HL-60 (cell line): ENCODE measurements around the gene FLRT2.

Source experiments
- DNase-seq, 2 experiments: peaks; one replicate each; pipeline ENCODE4 v3.0.0-alpha.2; 2010 to 2020; ENCODE audit warnings: low read depth in 1 of 2, low spot score in 1 of 2
- H3K27ac ChIP-seq: fragments of 250-450 bp; sonication (Bioruptor Pico); replicated peaks from 2 replicates; pipeline ENCODE4 v1.5.1; 2020; ENCODE audit warnings: mild to moderate bottlenecking, moderate library complexity
- H3K27me3 ChIP-seq: fragments of 250-450 bp; sonication (Bioruptor Pico); 2 replicates; pipeline ENCODE4 v1.5.1; 2021; ENCODE audit warnings: mild to moderate bottlenecking, moderate library complexity; ENCODE audit not compliant: insufficient read depth, poor library complexity, severe bottlenecking
- H3K4me3 ChIP-seq: replicated peaks from 2 replicates; pipeline ENCODE4 v1.5.1; 2011; ENCODE audit warnings: mild to moderate bottlenecking, control low read depth, low read length; ENCODE audit not compliant: insufficient read depth
- CTCF ChIP-seq: IDR thresholded peaks from one replicate; pipeline ENCODE4 v1.5.1; 2011; ENCODE audit warnings: low read length, control low read depth, inconsistent platforms; ENCODE audit not compliant: insufficient read depth
- GABPA ChIP-seq: IDR thresholded peaks from 2 replicates; pipeline ENCODE4 v1.6.1; 2012; ENCODE audit warnings: low read depth
- POLR2AphosphoS5 ChIP-seq: IDR thresholded peaks from 2 replicates; pipeline ENCODE4 v1.6.1; 2012; ENCODE audit warnings: low read depth
- SPI1 ChIP-seq: IDR thresholded peaks from 2 replicates; pipeline ENCODE4 v1.6.1; 2012; ENCODE audit warnings: low read depth, mild to moderate bottlenecking, borderline replicate concordance
- TF ChIP-seq, protein P1 (sequence below): IDR thresholded peaks from 2 replicates; pipeline ENCODE4 v1.6.1; 2012; ENCODE audit warnings: low read depth; ENCODE audit not compliant: insufficient replicate concordance

Gene FLRT2

GRCh38 chr14:85675957-85676356 lies 146.0 kb downstream of the FLRT2 start:
- Histone ChIP-seq H3K4me3 (no peak overlapping the region), H3K27ac (no peak overlapping the region), H3K27me3 (no peaks in the 10 kb centered on the region)
- DNase-seq: no peak
- TF ChIP-seq POLR2AphosphoS5 (no peak), CTCF (no peak), SPI1 (no peak), GABPA (no peak)
- TF ChIP-seq, protein P1, sequence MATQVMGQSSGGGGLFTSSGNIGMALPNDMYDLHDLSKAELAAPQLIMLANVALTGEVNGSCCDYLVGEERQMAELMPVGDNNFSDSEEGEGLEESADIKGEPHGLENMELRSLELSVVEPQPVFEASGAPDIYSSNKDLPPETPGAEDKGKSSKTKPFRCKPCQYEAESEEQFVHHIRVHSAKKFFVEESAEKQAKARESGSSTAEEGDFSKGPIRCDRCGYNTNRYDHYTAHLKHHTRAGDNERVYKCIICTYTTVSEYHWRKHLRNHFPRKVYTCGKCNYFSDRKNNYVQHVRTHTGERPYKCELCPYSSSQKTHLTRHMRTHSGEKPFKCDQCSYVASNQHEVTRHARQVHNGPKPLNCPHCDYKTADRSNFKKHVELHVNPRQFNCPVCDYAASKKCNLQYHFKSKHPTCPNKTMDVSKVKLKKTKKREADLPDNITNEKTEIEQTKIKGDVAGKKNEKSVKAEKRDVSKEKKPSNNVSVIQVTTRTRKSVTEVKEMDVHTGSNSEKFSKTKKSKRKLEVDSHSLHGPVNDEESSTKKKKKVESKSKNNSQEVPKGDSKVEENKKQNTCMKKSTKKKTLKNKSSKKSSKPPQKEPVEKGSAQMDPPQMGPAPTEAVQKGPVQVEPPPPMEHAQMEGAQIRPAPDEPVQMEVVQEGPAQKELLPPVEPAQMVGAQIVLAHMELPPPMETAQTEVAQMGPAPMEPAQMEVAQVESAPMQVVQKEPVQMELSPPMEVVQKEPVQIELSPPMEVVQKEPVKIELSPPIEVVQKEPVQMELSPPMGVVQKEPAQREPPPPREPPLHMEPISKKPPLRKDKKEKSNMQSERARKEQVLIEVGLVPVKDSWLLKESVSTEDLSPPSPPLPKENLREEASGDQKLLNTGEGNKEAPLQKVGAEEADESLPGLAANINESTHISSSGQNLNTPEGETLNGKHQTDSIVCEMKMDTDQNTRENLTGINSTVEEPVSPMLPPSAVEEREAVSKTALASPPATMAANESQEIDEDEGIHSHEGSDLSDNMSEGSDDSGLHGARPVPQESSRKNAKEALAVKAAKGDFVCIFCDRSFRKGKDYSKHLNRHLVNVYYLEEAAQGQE: no peak

DNA sequence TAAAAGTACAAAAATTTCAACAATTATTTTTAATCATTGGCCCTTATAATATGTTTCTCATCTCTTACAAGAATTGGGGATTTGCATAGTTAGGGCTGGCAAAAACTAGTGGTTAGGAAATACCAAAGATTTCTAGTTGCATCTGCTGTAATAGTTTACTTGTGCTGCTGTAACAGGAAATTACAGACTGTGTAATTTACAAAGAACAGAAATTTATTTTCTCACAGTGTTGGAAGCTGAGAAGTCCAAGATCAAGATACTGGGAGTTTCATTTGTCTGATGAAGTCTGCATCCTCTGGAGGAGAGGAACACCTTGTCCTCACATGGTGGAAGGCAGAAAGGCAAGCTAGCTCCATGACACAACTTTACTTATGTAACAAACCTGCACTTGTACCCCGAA lies 157.0 kb downstream of the FLRT2 start:
- Histone ChIP-seq H3K4me3 (no peak overlapping the region), H3K27ac (no peak overlapping the region), H3K27me3 (no peaks in the 10 kb centered on the region)
- no peak for DNase-seq
- TF ChIP-seq POLR2AphosphoS5 (no peak), GABPA (no peak), CTCF (no peak), SPI1 (no peak)
- TF ChIP-seq, protein P1: no peak

DNA sequence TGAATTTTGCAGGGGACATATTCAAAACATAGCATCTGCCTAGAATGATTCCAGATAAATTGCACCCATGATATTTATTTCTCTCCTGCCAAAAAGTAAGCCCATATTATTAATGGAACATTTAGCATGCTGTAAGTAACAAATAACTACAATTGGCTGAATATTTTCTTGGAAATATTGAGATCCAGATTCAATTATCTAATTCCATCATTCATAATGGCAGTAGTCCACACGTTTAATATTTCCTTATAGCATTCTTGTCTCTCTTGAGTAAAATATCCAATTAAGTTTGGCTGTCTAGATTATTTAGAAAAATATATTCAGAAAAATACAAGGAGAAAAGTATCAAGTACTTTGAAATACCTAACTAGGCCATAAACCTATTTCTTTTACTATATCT lies 157.5 kb downstream of the FLRT2 start:
- no peak overlapping the region for H3K4me3 ChIP-seq
- TF ChIP-seq, protein P1: no peak
- TF ChIP-seq GABPA (no peak), CTCF (no peak), SPI1 (no peak), POLR2AphosphoS5 (no peak)
- no peak overlapping the region for H3K27ac ChIP-seq
- no peaks in the 10 kb centered on the region for H3K27me3 ChIP-seq
- no peak for DNase-seq
